Measurements from ENCODE around the gene PPFIA1. TPM values are rescaled to one million over a fixed set of nuclear protein-coding genes. Genes with fewer than 3 reads are reported as not detected.
A peak's percentile ranks its signal among the peaks of the same experiment; 100 is the strongest.

Gene PPFIA1
- polyA plus RNA-seq, 2 of the 4 experiments (the other 2 are of a cell fraction), result 23.3 to 45.6 TPM

- Histone ChIP-seq H3K9me3 (no peaks in the 10 kb centered on the region), H3K4me1 (peaks cover 16% of the 10 kb centered on the region), H3K4me2 (peak overlapping the region; percentile 10; the same call in 1 of the 3 replicates), H3K27ac (peak overlapping the region; percentile 21 to 64; a peak in 3 of 6 replicates), H3K4me3 (no peak overlapping the region)
- DNase-seq (ENCODE audit: low read depth in 1 of 2, low spot score in 1 of 2), result no peak
- peak; percentile 41 to 55; a peak in 2 of 6 replicates for ATAC-seq
- CTCF ChIA-PET, result interaction anchor here (0.8 to 0.9 kb wide), 2 partner anchors 17 to 24 kb away, joined by 3 read pairs; no protein-coding TSS in a partner anchor
- WGBS (ENCODE audit: missing lambda C conversion rate), result 92% methylated on average over 1 of the region's 1 CpG
- no peak for TF ChIP-seq ATOH8 (CRISPR knock-in tag; IDR thresholded peaks at IDR 0.05; ENCODE audit: low read depth)
- no peak for TF ChIP-seq RAD21 (conservative IDR thresholded peaks at IDR 0.05 in 1 of 2, IDR thresholded peaks at IDR 0.05 in 1 of 2)
- no peak for TF ChIP-seq RFX5 (IDR thresholded peaks at IDR 0.05)
- no peak for TF ChIP-seq KDM5A (IDR thresholded peaks at IDR 0.05)
- no peak for TF ChIP-seq POLR2AphosphoS2 (conservative IDR thresholded peaks at IDR 0.05; ENCODE audit: low read length)
- no peak for TF ChIP-seq USF2 (IDR thresholded peaks at IDR 0.05)
- POLR2A ChIA-PET, result no interaction called here
- no peak for FAIRE-seq
Observed at GRCh38 chr11:70323806-70324205, 53.3 kb downstream of the PPFIA1 start.

GRCh38 chr11:70324376-70325115, 54.1 kb downstream of the PPFIA1 start:
- TF ChIP-seq, protein P1, sequence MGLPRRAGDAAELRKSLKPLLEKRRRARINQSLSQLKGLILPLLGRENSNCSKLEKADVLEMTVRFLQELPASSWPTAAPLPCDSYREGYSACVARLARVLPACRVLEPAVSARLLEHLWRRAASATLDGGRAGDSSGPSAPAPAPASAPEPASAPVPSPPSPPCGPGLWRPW (IDR thresholded peaks at IDR 0.05), result no peak
- TF ChIP-seq TFCP2L1 (CRISPR knock-in tag; IDR thresholded peaks at IDR 0.05), result no peak
- TF ChIP-seq FOSB (CRISPR knock-in tag; IDR thresholded peaks at IDR 0.05), result no peak
- no peak for TF ChIP-seq RCOR1 (IDR thresholded peaks at IDR 0.05; ENCODE audit: low read depth, low read length)
- TF ChIP-seq KDM5A (IDR thresholded peaks at IDR 0.05), result no peak
- no peak for TF ChIP-seq CBX8 (IDR thresholded peaks at IDR 0.05)
- no peak for TF ChIP-seq E2F6 (IDR thresholded peaks at IDR 0.05; ENCODE audit: borderline replicate concordance, low read depth)
- TF ChIP-seq, protein P2, sequence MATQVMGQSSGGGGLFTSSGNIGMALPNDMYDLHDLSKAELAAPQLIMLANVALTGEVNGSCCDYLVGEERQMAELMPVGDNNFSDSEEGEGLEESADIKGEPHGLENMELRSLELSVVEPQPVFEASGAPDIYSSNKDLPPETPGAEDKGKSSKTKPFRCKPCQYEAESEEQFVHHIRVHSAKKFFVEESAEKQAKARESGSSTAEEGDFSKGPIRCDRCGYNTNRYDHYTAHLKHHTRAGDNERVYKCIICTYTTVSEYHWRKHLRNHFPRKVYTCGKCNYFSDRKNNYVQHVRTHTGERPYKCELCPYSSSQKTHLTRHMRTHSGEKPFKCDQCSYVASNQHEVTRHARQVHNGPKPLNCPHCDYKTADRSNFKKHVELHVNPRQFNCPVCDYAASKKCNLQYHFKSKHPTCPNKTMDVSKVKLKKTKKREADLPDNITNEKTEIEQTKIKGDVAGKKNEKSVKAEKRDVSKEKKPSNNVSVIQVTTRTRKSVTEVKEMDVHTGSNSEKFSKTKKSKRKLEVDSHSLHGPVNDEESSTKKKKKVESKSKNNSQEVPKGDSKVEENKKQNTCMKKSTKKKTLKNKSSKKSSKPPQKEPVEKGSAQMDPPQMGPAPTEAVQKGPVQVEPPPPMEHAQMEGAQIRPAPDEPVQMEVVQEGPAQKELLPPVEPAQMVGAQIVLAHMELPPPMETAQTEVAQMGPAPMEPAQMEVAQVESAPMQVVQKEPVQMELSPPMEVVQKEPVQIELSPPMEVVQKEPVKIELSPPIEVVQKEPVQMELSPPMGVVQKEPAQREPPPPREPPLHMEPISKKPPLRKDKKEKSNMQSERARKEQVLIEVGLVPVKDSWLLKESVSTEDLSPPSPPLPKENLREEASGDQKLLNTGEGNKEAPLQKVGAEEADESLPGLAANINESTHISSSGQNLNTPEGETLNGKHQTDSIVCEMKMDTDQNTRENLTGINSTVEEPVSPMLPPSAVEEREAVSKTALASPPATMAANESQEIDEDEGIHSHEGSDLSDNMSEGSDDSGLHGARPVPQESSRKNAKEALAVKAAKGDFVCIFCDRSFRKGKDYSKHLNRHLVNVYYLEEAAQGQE (IDR thresholded peaks at IDR 0.05), result no peak
- TF ChIP-seq BCL3 (IDR thresholded peaks at IDR 0.05), result no peak
- TF ChIP-seq MYC (IDR thresholded peaks at IDR 0.05; ENCODE audit: borderline replicate concordance, low read length), result no peak
- no peak for TF ChIP-seq KDM1A (IDR thresholded peaks at IDR 0.05; ENCODE audit: low read depth)
- TF ChIP-seq HEYL (CRISPR knock-in tag; IDR thresholded peaks at IDR 0.05), result no peak
- no peak for TF ChIP-seq ELK1 (IDR thresholded peaks at IDR 0.05; ENCODE audit: low read depth, low read length)
- no peak for TF ChIP-seq USF2 (IDR thresholded peaks at IDR 0.05)
- no peak for TF ChIP-seq JUN (IDR thresholded peaks at IDR 0.05)
- no peak for TF ChIP-seq FOXS1 (CRISPR knock-in tag; IDR thresholded peaks at IDR 0.05)
- ATAC-seq, result no peak
- no peak for DNase-seq (ENCODE audit: low read depth in 1 of 2, low spot score in 1 of 2)
- CTCF ChIA-PET, result no interaction called here
- H3K4me2 ChIP-seq, result peak overlapping the region; percentile 10; the same call in 1 of the 3 replicates
- H3K9me3 ChIP-seq, result no peaks in the 10 kb centered on the region
- WGBS (ENCODE audit: missing lambda C conversion rate), result 89% methylated on average over 10 of the region's 10 CpGs
- H3K4me1 ChIP-seq, result peaks cover 16% of the 10 kb centered on the region
- peak overlapping the region in 1 of 2 experiments; percentile 64; a peak in 3 of 6 replicates for H3K27ac ChIP-seq
- no peak overlapping the region for H3K4me3 ChIP-seq
- no peak for FAIRE-seq
- POLR2A ChIA-PET, result no interaction called here
